Left ventricle myocardium inferior (tissue), 1 donor: ENCODE data around the gene NLGN4Y. TPM values are rescaled to one million over a fixed set of nuclear protein-coding genes. Genes with fewer than 3 reads are reported as not detected.
"Not testable (repeated sequence)": the region's sequence is repeated elsewhere in the genome, so short reads cannot be mapped to it uniquely, and the experiment has no call there.

Experiments
- DNase-seq: peaks from one replicate; pipeline ENCODE4 v3.0.0-alpha.2; 2020
- H3K27ac ChIP-seq: fragments of 200-600 bp; replicated peaks from 2 replicates; pipeline ENCODE4 v1.8.0; 2021
- H3K27me3 ChIP-seq: fragments of 200-600 bp; 2 replicates; pipeline ENCODE4 v1.8.0; 2021; ENCODE audit warnings: low read depth
- H3K36me3 ChIP-seq: fragments of 200-600 bp; 2 replicates; pipeline ENCODE4 v1.8.0; 2021
- H3K4me1 ChIP-seq: fragments of 200-600 bp; 2 replicates; pipeline ENCODE4 v1.8.0; 2021
- H3K4me3 ChIP-seq: fragments of 200-600 bp; 2 replicates; pipeline ENCODE4 v1.8.0; 2021; ENCODE audit warnings: mild to moderate bottlenecking, moderate library complexity
- H3K9me3 ChIP-seq: fragments of 200-600 bp; replicated peaks from 2 replicates; pipeline ENCODE4 v1.8.0; 2021
- CTCF ChIP-seq: fragments of 200-600 bp; IDR thresholded peaks from 2 replicates; pipeline ENCODE4 v1.8.0; 2021; ENCODE audit warnings: antibody characterized with exemption, mild to moderate bottlenecking, borderline replicate concordance
- intact Hi-C: fragments of 100-400 bp; cut with micrococcal nuclease; formaldehyde crosslinking; loops from one replicate; pipeline ENCODE4 v1.11.0; 2022
- total RNA-seq: library from RNA; stranded (reverse); fragmentation: NEBNext Ultra II Directional; extraction: Animal tissue kit (Norgen Biotek cat#: 25700); gene quantifications from one replicate; pipeline ENCODE4 v1.2.1, GENCODE V29; 2021
- donor health status: DM: no; HTN: yes; CAD: no; lungs with severe emphysema.

NLGN4Y gene
- total RNA-seq, 1 donor from 2014 or later: 0.16 TPM

- H3K4me1 ChIP-seq: no peaks in the 10 kb centered on the region
- intact Hi-C loops: no loop called here
- H3K4me3 ChIP-seq: no peak overlapping the region
- H3K27me3 ChIP-seq: no peaks in the 10 kb centered on the region
- no peak for DNase-seq
- no peaks in the 10 kb centered on the region for H3K36me3 ChIP-seq
- H3K27ac ChIP-seq: no peak overlapping the region
- H3K9me3 ChIP-seq: no peaks in the 10 kb centered on the region
- no peak for TF ChIP-seq CTCF
Measured at GRCh38 chrY:14834103-14835060, 310.1 kb downstream of the NLGN4Y start.

GRCh38 chrY:14837466-14837865 lies 313.1 kb downstream of the NLGN4Y start:
- TF ChIP-seq CTCF: no peak
- no peak for DNase-seq
- Histone ChIP-seq H3K4me1 (no peaks in the 10 kb centered on the region), H3K27me3 (no peaks in the 10 kb centered on the region), H3K36me3 (no peaks in the 10 kb centered on the region), H3K9me3 (no peaks in the 10 kb centered on the region), H3K27ac (no peak overlapping the region), H3K4me3 (no peak overlapping the region)
- intact Hi-C loops: no loop called here

GRCh38 chrY:14850734-14851133 lies 326.4 kb downstream of the NLGN4Y start:
- no peaks in the 10 kb centered on the region for H3K4me1 ChIP-seq
- intact Hi-C loops: no loop called here
- no peak overlapping the region for H3K27ac ChIP-seq
- H3K36me3 ChIP-seq: no peaks in the 10 kb centered on the region
- no peaks in the 10 kb centered on the region for H3K9me3 ChIP-seq
- no peak for TF ChIP-seq CTCF
- no peak for DNase-seq
- no peak overlapping the region for H3K4me3 ChIP-seq
- no peaks in the 10 kb centered on the region for H3K27me3 ChIP-seq

GRCh38 chrY:14860448-14860847 lies 336.1 kb downstream of the NLGN4Y start:
- Histone ChIP-seq H3K9me3 (no peaks in the 10 kb centered on the region), H3K4me3 (no peak overlapping the region), H3K4me1 (no peaks in the 10 kb centered on the region), H3K36me3 (no peaks in the 10 kb centered on the region), H3K27ac (no peak overlapping the region), H3K27me3 (no peaks in the 10 kb centered on the region)
- intact Hi-C loops: no loop called here
- no peak for TF ChIP-seq CTCF
- no peak for DNase-seq

- H3K4me3 ChIP-seq, H3K9me3 ChIP-seq, H3K36me3 ChIP-seq, intact Hi-C loops, H3K27me3 ChIP-seq, H3K4me1 ChIP-seq, DNase-seq, H3K27ac ChIP-seq: not testable (repeated sequence)
Measured at GRCh38 chrY:14861033-14861432, 336.7 kb downstream of the NLGN4Y start.

GRCh38 chrY:14871971-14872370 lies 347.6 kb downstream of the NLGN4Y start:
- Histone ChIP-seq H3K9me3 (peaks cover 15% of the 10 kb centered on the region), H3K27ac (no peak overlapping the region), H3K4me3 (no peak overlapping the region), H3K27me3 (no peaks in the 10 kb centered on the region), H3K36me3 (no peaks in the 10 kb centered on the region), H3K4me1 (no peaks in the 10 kb centered on the region)
- no peak for TF ChIP-seq CTCF
- DNase-seq: no peak
- intact Hi-C loops: no loop called here
